CD4-positive, alpha-beta T cell (primary cell): Measurements from ENCODE around the gene CHST6. TPM values are rescaled to one million over a fixed set of nuclear protein-coding genes. Genes with fewer than 3 reads are reported as not detected.
"Not testable (repeated sequence)": the region's sequence is repeated elsewhere in the genome, so short reads cannot be mapped to it uniquely, and the experiment has no call there.

Experiments
- ATAC-seq: fragments of 200-7000 bp; cut with Tn5 transposase; one replicate; pipeline ENCODE4 v1.10.0; 2022; ENCODE audit warnings: mild to moderate bottlenecking; ENCODE audit not compliant: poor library complexity
- CTCF ChIA-PET: fragments of 350-600 bp; sonication (Branson Sonifier 250); formaldehyde crosslinking; loops from one replicate; lab custom pipeline; 2021; ENCODE audit warnings: antibody characterized with exemption, inconsistent platforms; lab: Charles Lee
- POLR2A ChIA-PET: fragments of 350-600 bp; sonication (Branson Sonifier 250); formaldehyde crosslinking; loops from one replicate; lab custom pipeline; 2021; ENCODE audit warnings: antibody characterized with exemption, inconsistent platforms; lab: Charles Lee
- DNase-seq, 14 experiments: peaks; one replicate each; pipeline ENCODE4 v3.0.0-alpha.2; 2013 to 2020; ENCODE audit warnings: mixed read lengths in 2 of 14
- H3K27ac ChIP-seq, 2 donors: one replicate each; pipeline versions ENCODE4 v1.5.1 to v1.7.0; 2013; ENCODE audit warnings: low read length in 2 of 2, low read depth in 1 of 2, mild to moderate bottlenecking in 1 of 2
- H3K27me3 ChIP-seq, 2 experiments: 1 replicate in 1 of 2; 2 replicates in 1 of 2; pipeline versions ENCODE4 v1.6.1 to v1.7.0; 2013; ENCODE audit warnings: low read length in 2 of 2, control low read depth in 1 of 2, mild to moderate bottlenecking in 1 of 2, moderate library complexity in 1 of 2; ENCODE audit not compliant: insufficient read depth in 2 of 2, control insufficient read depth in 1 of 2
- H3K36me3 ChIP-seq: one replicate; pipeline ENCODE4 v1.6.1; 2013; ENCODE audit warnings: low read length, control low read depth; ENCODE audit not compliant: insufficient read depth
- H3K4me1 ChIP-seq: one replicate; pipeline ENCODE4 v1.6.1; 2013; ENCODE audit warnings: low read length, control low read depth; ENCODE audit not compliant: insufficient read depth
- H3K4me3 ChIP-seq: one replicate; pipeline ENCODE4 v1.5.1; 2013; ENCODE audit warnings: mild to moderate bottlenecking, low read length, moderate library complexity
- H3K9me3 ChIP-seq, 2 experiments: 1 replicate in 1 of 2; 2 replicates in 1 of 2; pipeline versions ENCODE4 v1.6.1 to v1.7.0; 2013; ENCODE audit warnings: low read length in 2 of 2, mild to moderate bottlenecking in 2 of 2, control low read depth in 1 of 2, moderate library complexity in 1 of 2; ENCODE audit not compliant: control insufficient read depth in 1 of 2, insufficient read depth in 1 of 2
- H3K27ac Mint-ChIP-seq: one replicate; pipeline ENCODE4 v1.8.0; 2020; ENCODE audit warnings: mixed read lengths
- H3K27me3 Mint-ChIP-seq: one replicate; pipeline ENCODE4 v1.8.0; 2021; ENCODE audit warnings: mixed read lengths
- H3K36me3 Mint-ChIP-seq: one replicate; pipeline ENCODE4 v1.8.0; 2021; ENCODE audit warnings: low read depth, mixed read lengths
- H3K4me1 Mint-ChIP-seq: one replicate; pipeline ENCODE4 v1.8.0; 2021; ENCODE audit warnings: low read depth, mixed read lengths
- H3K4me3 Mint-ChIP-seq: one replicate; pipeline ENCODE4 v1.8.0; 2020; ENCODE audit warnings: mild to moderate bottlenecking, mixed read lengths
- H3K9me3 Mint-ChIP-seq: one replicate; pipeline ENCODE4 v1.8.0; 2020; ENCODE audit warnings: mixed read lengths
- intact Hi-C, 2 experiments: fragments of 100-400 bp; cut with DNase I in 1 of 2; cut with micrococcal nuclease in 1 of 2; formaldehyde crosslinking; loops; one replicate each; pipeline versions ENCODE4 v1.15.1 to v1.9.0; 2023 to 2025; cut with DNase I, micrococcal nuclease
- polyA plus RNA-seq, 2 donors: library from polyadenylated mRNA; unstranded; fragments of 120-200 nt; gene quantifications; one replicate each; pipeline ENCODE4 v1.2.1, GENCODE V29; 2013
- total RNA-seq, 174 experiments: library from RNA in 2 of 174; stranded (reverse) in 2 of 174; gene quantifications; one replicate each; pipeline ENCODE4 v1.2.3 and lab custom pipeline; 2021 to 2026
- TF ChIP-seq, protein P1 (sequence below): fragments of 200-600 bp; IDR thresholded peaks from one replicate; pipeline ENCODE4 v1.8.0; 2022; ENCODE audit warnings: antibody characterized with exemption, mild to moderate bottlenecking

The CHST6 gene
- total RNA-seq (not detected), total RNA-seq (lab: John Stamatoyannopoulos, UW) (0 to 0.35 (median 0.04) reads per million in 172 experiments)
- 0.01 TPM for polyA plus RNA-seq (2013, experiment 1 of 2)
- 0.14 TPM for polyA plus RNA-seq (2013, experiment 2 of 2)

DNA sequence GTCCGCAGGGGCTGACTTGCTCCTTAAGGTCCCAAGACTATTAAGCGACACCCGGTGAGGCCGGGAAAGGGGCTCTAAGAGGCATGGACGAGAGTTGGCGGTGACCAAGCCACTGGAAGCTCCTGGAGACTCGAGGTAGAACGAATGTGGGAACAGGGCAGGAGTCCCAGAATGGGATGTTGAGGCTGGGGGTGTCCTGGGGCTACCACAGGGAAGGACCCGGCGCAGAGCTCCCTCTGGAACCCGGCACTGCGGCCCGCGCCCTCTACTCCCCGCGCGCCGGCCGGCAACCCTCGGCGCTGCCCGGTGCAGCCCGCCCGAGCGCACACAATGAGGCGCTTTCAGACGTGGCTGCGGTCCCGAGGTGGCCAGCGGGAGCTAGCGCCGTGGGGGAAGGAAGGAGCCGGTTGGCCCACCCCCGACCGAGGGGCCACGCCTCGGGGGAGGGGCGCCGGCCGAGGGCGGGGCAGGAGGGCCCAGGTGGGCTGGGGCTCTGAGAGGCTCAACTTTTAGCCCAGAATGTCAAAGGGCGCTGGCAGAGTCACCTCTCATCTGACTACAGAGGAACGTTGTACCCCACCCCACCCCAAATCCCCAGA is at the start of gene CHST6:
TSS of gene CHST6 (minus strand) at position 366 of the 599 bp plus-strand sequence. CDS start 15,613 bp downstream, outside the sequence.
- no peak within 1 kb of the TSS for H3K27ac Mint-ChIP-seq
- Histone ChIP-seq H3K9me3 (peaks cover 0 to 7% of the 10 kb centered on the region in 2 experiments), H3K4me1 (peaks cover 8% of the 10 kb centered on the region), H3K4me3 (peak within 1 kb of the TSS; percentile 12), H3K36me3 (no peaks in the 10 kb centered on the region), H3K27me3 (peaks cover 22 to 29% of the 10 kb centered on the region in 2 experiments), H3K27ac (no peak within 1 kb of the TSS)
- DNase-seq (peak in 4 of 14 experiments; percentile 6 to 36 (median 20)), ATAC-seq (peak; percentile 39)
- H3K4me1 Mint-ChIP-seq: peaks cover 9% of the 10 kb centered on the region
- H3K4me3 Mint-ChIP-seq: peak within 1 kb of the TSS; percentile 68
- intact Hi-C loops: no loop called here
- ChIA-PET POLR2A (interaction anchor here (0.6 to 1.5 kb wide), 2 partner anchors 22 to 31 kb away, joined by 3 to 4 read pairs; no protein-coding TSS in a partner anchor), CTCF (no interaction called here)
- TF ChIP-seq, protein P1, sequence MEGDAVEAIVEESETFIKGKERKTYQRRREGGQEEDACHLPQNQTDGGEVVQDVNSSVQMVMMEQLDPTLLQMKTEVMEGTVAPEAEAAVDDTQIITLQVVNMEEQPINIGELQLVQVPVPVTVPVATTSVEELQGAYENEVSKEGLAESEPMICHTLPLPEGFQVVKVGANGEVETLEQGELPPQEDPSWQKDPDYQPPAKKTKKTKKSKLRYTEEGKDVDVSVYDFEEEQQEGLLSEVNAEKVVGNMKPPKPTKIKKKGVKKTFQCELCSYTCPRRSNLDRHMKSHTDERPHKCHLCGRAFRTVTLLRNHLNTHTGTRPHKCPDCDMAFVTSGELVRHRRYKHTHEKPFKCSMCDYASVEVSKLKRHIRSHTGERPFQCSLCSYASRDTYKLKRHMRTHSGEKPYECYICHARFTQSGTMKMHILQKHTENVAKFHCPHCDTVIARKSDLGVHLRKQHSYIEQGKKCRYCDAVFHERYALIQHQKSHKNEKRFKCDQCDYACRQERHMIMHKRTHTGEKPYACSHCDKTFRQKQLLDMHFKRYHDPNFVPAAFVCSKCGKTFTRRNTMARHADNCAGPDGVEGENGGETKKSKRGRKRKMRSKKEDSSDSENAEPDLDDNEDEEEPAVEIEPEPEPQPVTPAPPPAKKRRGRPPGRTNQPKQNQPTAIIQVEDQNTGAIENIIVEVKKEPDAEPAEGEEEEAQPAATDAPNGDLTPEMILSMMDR: no peak
- no peaks in the 10 kb centered on the region for H3K36me3 Mint-ChIP-seq
- H3K9me3 Mint-ChIP-seq: no peaks in the 10 kb centered on the region
- peaks cover 45% of the 10 kb centered on the region for H3K27me3 Mint-ChIP-seq

DNA sequence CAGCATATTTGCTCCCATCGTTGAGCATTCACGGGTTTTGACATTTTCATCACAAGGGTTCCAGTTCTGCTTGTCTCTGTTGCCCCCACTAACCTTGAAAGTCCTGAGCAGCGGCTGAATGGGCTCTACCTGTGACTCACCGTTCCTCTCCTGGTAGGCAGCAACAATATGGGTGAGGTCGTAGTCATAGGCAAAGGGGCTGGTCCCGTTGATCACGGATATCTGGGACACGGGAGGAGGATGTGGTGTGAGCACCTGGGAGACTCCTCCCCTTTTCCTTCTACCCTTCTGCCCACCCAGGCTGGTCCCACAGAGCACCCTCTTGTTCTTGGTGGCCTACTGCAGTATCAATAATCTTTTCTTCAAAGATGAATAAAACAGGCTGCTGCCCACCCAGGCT is 47.2 kb upstream of the CHST6 start:
- POLR2A ChIA-PET: not testable (repeated sequence)

DNA sequence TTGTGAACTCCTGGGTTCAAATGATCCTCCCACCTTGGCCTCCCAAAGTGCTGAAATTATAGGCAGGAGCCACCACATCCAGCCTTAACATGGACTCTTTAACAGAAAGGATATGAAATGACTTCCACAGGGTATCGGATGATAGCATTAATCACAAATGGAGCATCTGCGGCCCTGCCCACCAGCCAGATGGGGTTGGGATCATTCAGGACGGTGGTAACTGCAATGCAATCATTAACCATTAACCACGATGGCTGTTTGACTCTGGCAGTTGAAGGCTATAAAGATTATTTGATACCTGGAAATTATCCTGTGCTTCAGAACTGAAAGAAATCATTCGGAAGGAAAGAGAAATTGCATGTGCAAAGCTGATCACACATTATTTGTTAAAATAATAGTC is 46.0 kb upstream of the CHST6 start:
- intact Hi-C loops: no loop called here
- Mint-ChIP-seq H3K9me3 (no peaks in the 10 kb centered on the region), H3K4me3 (no peak overlapping the region), H3K4me1 (no peaks in the 10 kb centered on the region), H3K27ac (no peak overlapping the region), H3K36me3 (no peaks in the 10 kb centered on the region), H3K27me3 (no peaks in the 10 kb centered on the region)
- Histone ChIP-seq H3K4me3 (no peak overlapping the region), H3K27me3 (no peaks in the 10 kb centered on the region), H3K9me3 (no peaks in the 10 kb centered on the region), H3K27ac (no peak overlapping the region), H3K4me1 (no peaks in the 10 kb centered on the region), H3K36me3 (no peaks in the 10 kb centered on the region)
- POLR2A ChIA-PET: no interaction called here
- CTCF ChIA-PET: no interaction called here
- ATAC-seq (no peak), DNase-seq (no peak)
- TF ChIP-seq, protein P1: no peak

More for the DNA sequence above, 47.2 kb upstream of the CHST6 start:
- H3K9me3 Mint-ChIP-seq, ATAC-seq, H3K9me3 ChIP-seq, H3K27me3 ChIP-seq, H3K36me3 ChIP-seq, DNase-seq, H3K4me1 Mint-ChIP-seq, H3K4me3 Mint-ChIP-seq, H3K36me3 Mint-ChIP-seq, H3K4me1 ChIP-seq, H3K27ac ChIP-seq, H3K27me3 Mint-ChIP-seq, H3K4me3 ChIP-seq, H3K27ac Mint-ChIP-seq, CTCF ChIA-PET, intact Hi-C loops: not testable (repeated sequence)

DNA sequence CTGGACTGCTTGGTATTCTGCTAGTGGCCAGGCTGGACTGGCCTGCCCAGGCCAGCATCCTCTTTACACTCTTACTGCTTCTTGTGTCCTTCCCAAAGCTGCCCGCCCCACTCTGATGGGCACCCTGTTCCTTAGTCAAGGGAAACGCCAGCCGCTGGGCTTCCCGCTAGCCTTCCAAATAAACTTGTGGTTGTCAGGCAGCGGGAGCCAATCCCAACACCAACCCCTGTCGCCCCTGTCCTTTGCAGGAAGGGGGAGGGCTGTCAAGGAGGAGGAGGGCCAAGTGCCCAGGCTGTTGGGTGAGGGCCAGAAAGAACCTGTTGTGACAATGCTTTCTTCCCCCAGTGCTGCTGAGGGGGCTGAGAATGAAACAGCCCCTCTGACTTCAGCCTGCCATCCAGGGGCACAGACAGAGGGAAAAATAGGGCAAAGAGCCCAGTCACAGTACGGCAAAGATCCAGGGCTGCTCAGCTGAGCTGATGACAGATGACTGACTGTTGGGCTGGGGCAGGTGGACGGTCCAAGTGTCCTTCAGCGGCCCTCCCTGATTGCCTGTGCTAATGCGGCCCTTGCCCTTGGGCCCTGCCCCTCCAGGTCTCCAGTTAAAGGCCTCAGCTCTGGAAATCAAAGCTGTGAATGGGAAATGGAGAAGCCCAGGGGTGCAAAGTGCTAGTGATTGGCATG is 43.8 kb upstream of the CHST6 start:
- CTCF ChIA-PET, H3K27me3 ChIP-seq, intact Hi-C loops, H3K4me3 ChIP-seq, H3K4me3 Mint-ChIP-seq, H3K4me1 ChIP-seq, POLR2A ChIA-PET, H3K27ac Mint-ChIP-seq, H3K9me3 Mint-ChIP-seq, H3K9me3 ChIP-seq, DNase-seq, H3K36me3 Mint-ChIP-seq, H3K27ac ChIP-seq, H3K27me3 Mint-ChIP-seq, H3K36me3 ChIP-seq, H3K4me1 Mint-ChIP-seq, ATAC-seq: not testable (repeated sequence)
